ENCODE data around the gene MEIOSIN. TPM values are rescaled to one million over a fixed set of nuclear protein-coding genes. Genes with fewer than 3 reads are reported as not detected.

Gene MEIOSIN
- total RNA-seq, 1 donor from 2014 or later: not detected

Other genes starting within 250 kb of the MEIOSIN start
- 15.1 TPM for gene RTN2, start 236.4 kb upstream of the MEIOSIN start, total RNA-seq
- gene PPM1N, start 235.0 kb upstream of the MEIOSIN start, total RNA-seq: 0.59 TPM
- 60.4 TPM for gene VASP, start 226.0 kb upstream of the MEIOSIN start, total RNA-seq
- gene OPA3, start 148.6 kb upstream of the MEIOSIN start, total RNA-seq: 15.3 TPM
- gene GPR4, start 131.2 kb upstream of the MEIOSIN start, total RNA-seq: 6.9 TPM
- 45.8 TPM for gene EML2, start 94.0 kb upstream of the MEIOSIN start, total RNA-seq
- gene GIPR, start 65.2 kb upstream of the MEIOSIN start, total RNA-seq: 6.9 TPM
- gene SNRPD2, start 41.5 kb upstream of the MEIOSIN start, total RNA-seq: 210 TPM
- 2.6 TPM for gene QPCTL, start 40.8 kb upstream of the MEIOSIN start, total RNA-seq
- gene FBXO46, start 2.5 kb upstream of the MEIOSIN start, total RNA-seq: 8.2 TPM
- 20.7 TPM for gene SIX5, start 35.8 kb downstream of the MEIOSIN start, total RNA-seq
- gene DMPK, start 49.1 kb downstream of the MEIOSIN start, total RNA-seq: 441 TPM
- gene DMWD, start 59.4 kb downstream of the MEIOSIN start, total RNA-seq: 120 TPM
- 0.16 TPM for gene RSPH6A, start 81.9 kb downstream of the MEIOSIN start, total RNA-seq
- 33.6 TPM for gene SYMPK, start 129.7 kb downstream of the MEIOSIN start, total RNA-seq
- gene FOXA3, start 130.9 kb downstream of the MEIOSIN start, total RNA-seq: not detected
- 17.4 TPM for gene IRF2BP1, start 152.7 kb downstream of the MEIOSIN start, total RNA-seq
- 10.3 TPM for gene MYPOP, start 169.2 kb downstream of the MEIOSIN start, total RNA-seq
- not detected for gene NANOS2, start 181.3 kb downstream of the MEIOSIN start, total RNA-seq
- 5.9 TPM for gene NOVA2, start 240.4 kb downstream of the MEIOSIN start, total RNA-seq

Data from cardiac septum (tissue), 1 donor.